Left lung (tissue), 10 donors: ENCODE results near the gene YTHDF1. TPM values are rescaled to one million over a fixed set of nuclear protein-coding genes. Genes with fewer than 3 reads are reported as not detected.
A peak's percentile ranks its signal among the peaks of the same experiment; 100 is the strongest.

Experiments used
- ATAC-seq: fragments of 200-7000 bp; cut with Tn5 transposase; one replicate; pipeline ENCODE4 v1.9.1; 2020; ENCODE audit warnings: moderate library complexity
- DNase-seq, 4 donors: peaks; one replicate each; pipeline ENCODE4 v3.0.0-alpha.2; 2013 to 2020
- H3K27ac ChIP-seq, 2 donors: fragments of 200-600 bp; sonication (generic) in 1 of 2; one replicate each; pipeline versions ENCODE4 v1.5.0 to v1.8.0; 2020 to 2021
- H3K27me3 ChIP-seq, 2 donors: fragments of 200-600 bp; sonication (generic) in 1 of 2; one replicate each; pipeline versions ENCODE4 v1.5.0 to v1.8.0; 2020 to 2021
- H3K36me3 ChIP-seq, 2 donors: fragments of 200-600 bp; sonication (generic) in 1 of 2; one replicate each; pipeline versions ENCODE4 v1.5.0 to v1.8.0; 2020 to 2021
- H3K4me1 ChIP-seq, 2 donors: fragments of 200-600 bp; one replicate each; pipeline ENCODE4 v1.8.0; 2021
- H3K4me3 ChIP-seq, 2 donors: fragments of 200-600 bp; sonication (generic) in 1 of 2; one replicate each; pipeline versions ENCODE4 v1.5.0 to v1.8.0; 2020 to 2021; ENCODE audit warnings: mild to moderate bottlenecking in 1 of 2
- H3K9me3 ChIP-seq, 2 donors: fragments of 200-600 bp; sonication (generic) in 1 of 2; one replicate each; pipeline versions ENCODE4 v1.5.0 to v1.8.0; 2020 to 2021
- CTCF ChIP-seq, 2 donors: fragments of 200-600 bp; sonication (generic) in 1 of 2; IDR thresholded peaks; one replicate each; pipeline versions ENCODE4 v1.5.0 to v1.8.0; 2021; ENCODE audit warnings: antibody characterized with exemption in 2 of 2
- intact Hi-C, 2 donors: fragments of 100-400 bp; cut with DNase I; formaldehyde crosslinking; loops; one replicate each; pipeline versions ENCODE4 v1.11.2 to v1.14.2; 2022
- polyA plus RNA-seq, 6 donors: library from polyadenylated mRNA; unstranded; fragments of 120-200 nt; gene quantifications; one replicate each; pipeline ENCODE4 v1.2.1, GENCODE V29; 2013; ENCODE audit not compliant: insufficient read length in 6 of 6
- total RNA-seq, 2 donors: library from RNA; stranded (reverse); fragmentation: NEBNext Ultra II Directional; extraction: Animal tissue kit (Norgen Biotek cat#: 25700); gene quantifications; one replicate each; pipeline ENCODE4 v1.2.1, GENCODE V29; 2021
- donor health status: DM: no; HTN: yes; CAD: no.
- donor health status: DM: no; HTN: no; CAD: no.

The YTHDF1 gene
- total and polyA plus RNA-seq, 8 donors: 34.3 to 43.3 (median 36.5) TPM

GRCh38 chr20:63192721-63193120 lies 23.2 kb downstream of the YTHDF1 start:
- peak in 1 of 4 donors; percentile 53 for DNase-seq
- intact Hi-C loops: no loop called here
- Histone ChIP-seq H3K27me3 (no peaks in the 10 kb centered on the region), H3K9me3 (no peaks in the 10 kb centered on the region), H3K36me3 (peaks cover 0 to 31% of the 10 kb centered on the region in 2 donors), H3K4me3 (no peak overlapping the region), H3K4me1 (no peaks in the 10 kb centered on the region), H3K27ac (no peak overlapping the region)
- TF ChIP-seq CTCF (IDR thresholded peaks at IDR 0.05): no peak
- ATAC-seq: no peak

GRCh38 chr20:63191400-63191799 lies 24.5 kb downstream of the YTHDF1 start:
- no peak overlapping the region for H3K4me3 ChIP-seq
- no peak for TF ChIP-seq CTCF (IDR thresholded peaks at IDR 0.05)
- ATAC-seq (no peak), DNase-seq (peak in 1 of 4 donors; percentile 79)
- no peak overlapping the region for H3K27ac ChIP-seq
- peaks cover 0 to 18% of the 10 kb centered on the region in 2 donors for H3K36me3 ChIP-seq
- no peaks in the 10 kb centered on the region for H3K4me1 ChIP-seq
- H3K9me3 ChIP-seq: no peaks in the 10 kb centered on the region
- H3K27me3 ChIP-seq: no peaks in the 10 kb centered on the region
- intact Hi-C loops: no loop called here

- Histone ChIP-seq H3K4me1 (no peaks in the 10 kb centered on the region), H3K27me3 (no peaks in the 10 kb centered on the region), H3K36me3 (peaks cover 0 to 14% of the 10 kb centered on the region in 2 donors), H3K9me3 (no peaks in the 10 kb centered on the region), H3K4me3 (no peak overlapping the region), H3K27ac (no peak overlapping the region)
- TF ChIP-seq CTCF (IDR thresholded peaks at IDR 0.05): no peak
- DNase-seq: peak in 1 of 4 donors; percentile 66
- intact Hi-C loops: no loop called here
- ATAC-seq: no peak
Measured at GRCh38 chr20:63190828-63191227, 25.1 kb downstream of the YTHDF1 start.

- Histone ChIP-seq H3K36me3 (peaks cover 0 to 6% of the 10 kb centered on the region in 2 donors), H3K27ac (no peak overlapping the region), H3K9me3 (no peaks in the 10 kb centered on the region), H3K4me1 (no peaks in the 10 kb centered on the region), H3K27me3 (no peaks in the 10 kb centered on the region), H3K4me3 (no peak overlapping the region)
- ATAC-seq (no peak), DNase-seq (peak in 1 of 4 donors; percentile 48)
- intact Hi-C loops: loop anchor here in 1 of 2 donors (10.0 kb wide), 1 partner anchor 135 kb away; no protein-coding TSS in a partner anchor
- TF ChIP-seq CTCF (IDR thresholded peaks at IDR 0.05): no peak
Measured at GRCh38 chr20:63189846-63190559, 25.9 kb downstream of the YTHDF1 start.

- H3K36me3 ChIP-seq: peaks cover 0 to 2% of the 10 kb centered on the region in 2 donors
- no peak overlapping the region for H3K27ac ChIP-seq
- ATAC-seq (no peak), DNase-seq (no peak)
- peaks cover 0 to 4% of the 10 kb centered on the region in 2 donors for H3K27me3 ChIP-seq
- H3K4me3 ChIP-seq: no peak overlapping the region
- TF ChIP-seq CTCF (IDR thresholded peaks at IDR 0.05): no peak
- H3K4me1 ChIP-seq: no peaks in the 10 kb centered on the region
- intact Hi-C loops: loop anchor here in 1 of 2 donors (10.0 kb wide), 1 partner anchor 134 kb away; no protein-coding TSS in a partner anchor
- H3K9me3 ChIP-seq: no peaks in the 10 kb centered on the region
Measured at GRCh38 chr20:63189322-63189642, 26.6 kb downstream of the YTHDF1 start.
